HepG2 (cell line): ENCODE measurements around the gene RCOR1. TPM values are rescaled to one million over a fixed set of nuclear protein-coding genes. Genes with fewer than 3 reads are reported as not detected.

Experiments
- CCAR2 ChIP-seq: fragments of 200-400 bp; formaldehyde crosslinking; optimal IDR thresholded peaks from 2 replicates; pipeline ENCODE3; 2018; ENCODE audit warnings: low read depth, mild to moderate bottlenecking, low read length, moderate library complexity
- HMG20A ChIP-seq: IDR thresholded peaks from 2 replicates; pipeline ENCODE4 v1.6.1; 2016; ENCODE audit warnings: borderline replicate concordance
- HMGXB4 ChIP-seq, 2 experiments: sonication (generic) in 1 of 2; formaldehyde crosslinking in 1 of 2; IDR thresholded peaks; 2 replicates each; pipeline versions ENCODE4 v1.4.0 to v1.6.1; 2018 to 2020; ENCODE audit warnings: missing genetic modification reagents in 2 of 2, borderline replicate concordance in 1 of 2, low read depth in 1 of 2, mild to moderate bottlenecking in 1 of 2, missing biosample characterization in 1 of 2
- IKZF1 ChIP-seq: fragments of 450-650 bp; IDR thresholded peaks from 2 replicates; pipeline ENCODE4 v1.7.1; 2016
- KDM5A ChIP-seq: fragments of 200-600 bp; sonication (generic); IDR thresholded peaks from 2 replicates; pipeline ENCODE4 v1.7.0; 2018; ENCODE audit warnings: antibody characterized with exemption, mild to moderate bottlenecking, low read length, borderline replicate concordance
- KLF6 ChIP-seq: IDR thresholded peaks from 2 replicates; pipeline ENCODE4 v1.8.0; 2016; ENCODE audit warnings: missing biosample characterization, missing genetic modification reagents
- MBNL3 ChIP-seq: fragments of 250-450 bp; sonication (Bioruptor Pico); conservative IDR thresholded peaks from 2 replicates; pipeline ENCODE4 v1.8.0; 2022; ENCODE audit warnings: mild to moderate bottlenecking, inconsistent platforms
- NBN ChIP-seq: fragments of 450-650 bp; conservative IDR thresholded peaks from 2 replicates; pipeline ENCODE4 v1.6.1; 2017
- NFKB2 ChIP-seq: sonication (generic); formaldehyde crosslinking; IDR thresholded peaks from 2 replicates; pipeline ENCODE4 v1.4.0; 2020; ENCODE audit warnings: missing genetic modification reagents, borderline replicate concordance
- RXRB ChIP-seq: IDR thresholded peaks from 2 replicates; pipeline ENCODE4 v1.6.1; 2016; ENCODE audit warnings: borderline replicate concordance, missing genetic modification reagents, missing compliant biosample characterization
- SKI ChIP-seq: fragments of 450-650 bp; IDR thresholded peaks from one replicate; pipeline ENCODE4 v1.6.1; 2018; ENCODE audit warnings: mild to moderate bottlenecking; ENCODE audit not compliant: partially characterized antibody
- ZBTB7B ChIP-seq: sonication (generic); formaldehyde crosslinking; IDR thresholded peaks from 2 replicates; pipeline ENCODE4 v1.4.0; 2020; ENCODE audit warnings: missing genetic modification reagents
- ZC3H4 ChIP-seq: sonication (generic); formaldehyde crosslinking; IDR thresholded peaks from 2 replicates; pipeline ENCODE4 v1.4.0; 2020; ENCODE audit warnings: missing genetic modification reagents, borderline replicate concordance
- ZFYVE20 ChIP-seq: sonication (generic); formaldehyde crosslinking; IDR thresholded peaks from 2 replicates; pipeline ENCODE4 v1.8.0; 2023; ENCODE audit warnings: low read depth, mild to moderate bottlenecking, moderate library complexity, missing genetic modification reagents, borderline replicate concordance
- ZGPAT ChIP-seq: IDR thresholded peaks from 2 replicates; pipeline ENCODE4 v1.6.1; 2016; ENCODE audit warnings: mild to moderate bottlenecking
- ZMAT5 ChIP-seq: sonication (generic); formaldehyde crosslinking; IDR thresholded peaks from 2 replicates; pipeline ENCODE4 v1.5.0; 2020; ENCODE audit warnings: mild to moderate bottlenecking, low read depth, missing genetic modification reagents, borderline replicate concordance
- ZMYM2 ChIP-seq: sonication (generic); formaldehyde crosslinking; IDR thresholded peaks from 2 replicates; pipeline ENCODE4 v1.8.0; 2022; ENCODE audit warnings: mild to moderate bottlenecking, missing genetic modification reagents
- ZNF232 ChIP-seq: sonication (generic); formaldehyde crosslinking; IDR thresholded peaks from 2 replicates; pipeline ENCODE4 v1.4.0; 2020; ENCODE audit warnings: missing genetic modification reagents, borderline replicate concordance
- ZNF432 ChIP-seq: sonication (generic); formaldehyde crosslinking; IDR thresholded peaks from 2 replicates; pipeline ENCODE4 v1.5.0; 2020; ENCODE audit warnings: missing genetic modification reagents, mild to moderate bottlenecking, borderline replicate concordance
- ZNF569 ChIP-seq: sonication (generic); formaldehyde crosslinking; IDR thresholded peaks from 2 replicates; pipeline ENCODE4 v1.5.0; 2020; ENCODE audit warnings: mild to moderate bottlenecking, missing genetic modification reagents, moderate library complexity, borderline replicate concordance
- ZNF580 ChIP-seq: IDR thresholded peaks from 2 replicates; pipeline ENCODE4 v1.6.1; 2016; ENCODE audit warnings: low read depth, borderline replicate concordance
- ZNF644 ChIP-seq: IDR thresholded peaks from 2 replicates; pipeline ENCODE4 v1.6.1; 2016; ENCODE audit warnings: low read depth
- ZNF674 ChIP-seq: sonication (generic); formaldehyde crosslinking; IDR thresholded peaks from 2 replicates; pipeline ENCODE4 v1.5.0; 2020; ENCODE audit warnings: low read depth, mild to moderate bottlenecking, missing genetic modification reagents
- ZNF792 ChIP-seq: IDR thresholded peaks from 2 replicates; pipeline ENCODE4 v1.6.1; 2016
- ZNF83 ChIP-seq: sonication (generic); formaldehyde crosslinking; IDR thresholded peaks from 2 replicates; pipeline ENCODE4 v1.4.0; 2020; ENCODE audit warnings: missing genetic modification reagents, mild to moderate bottlenecking, borderline replicate concordance
- polyA plus RNA-seq, 8 experiments: library from polyadenylated mRNA; depleted of rRNA in 3 of 8; stranded (reverse) in 7 of 8; unstranded in 1 of 8; fragments of >200 nt; fragmentation: Illumina TruSeq in 4 of 8; extraction: Trizol in 4 of 8; gene quantifications; 2 replicates each; pipeline versions ENCODE4 v1.2.1 to v1.2.3, GENCODE V29; 2011 to 2016; ENCODE audit warnings: low read depth in 4 of 8, missing spikeins in 1 of 8, mixed read lengths in 1 of 8; ENCODE audit not compliant: insufficient read depth in 1 of 8
- total RNA-seq, 5 experiments: library from RNA; depleted of rRNA; stranded (reverse); fragments of >200 nt; fragmentation: Illumina TruSeq; extraction: Trizol; gene quantifications; 2 replicates each; pipeline ENCODE4 v1.2.3, GENCODE V29; 2016; ENCODE audit warnings: low read depth in 1 of 5

Gene RCOR1
- total and polyA plus RNA-seq, 2 of the 13 experiments (the other 11 are each of a cell fraction or from before 2014, with no cell fraction given), result 10.2 to 11.1 TPM

- TF ChIP-seq ZNF432 (CRISPR knock-in tag) (no peak), ZFYVE20 (CRISPR knock-in tag) (no peak), NFKB2 (CRISPR knock-in tag) (no peak), ZNF232 (CRISPR knock-in tag) (no peak), HMGXB4 (CRISPR knock-in tag; IDR thresholded peaks at IDR 0.05; ENCODE audit: borderline replicate concordance in 1 of 2, low read depth in 1 of 2) (no peak), HMG20A (CRISPR knock-in tag) (peak; percentile 63; the same call in 1 of the 2 replicates), RXRB (CRISPR knock-in tag) (peak; percentile 56), KDM5A (no peak), ZNF674 (no peak), ZNF644 (CRISPR knock-in tag) (0 out of 2 replicates have a peak, but pooled peaks have one; percentile 54), ZMAT5 (CRISPR knock-in tag) (no peak), ZNF83 (CRISPR knock-in tag) (no peak), ZNF792 (CRISPR knock-in tag) (peak; percentile 69; the same call in 1 of the 2 replicates), ZBTB7B (peak; percentile 58; the same call in 1 of the 2 replicates), CCAR2 (peak; percentile 19), SKI (peak; percentile 64), ZNF580 (peak; percentile 70; the same call in 1 of the 2 replicates), KLF6 (CRISPR knock-in tag) (0 out of 2 replicates have a peak, but pooled peaks have one; percentile 35), ZGPAT (CRISPR knock-in tag) (peak; percentile 66; the same call in 1 of the 2 replicates), ZNF569 (CRISPR knock-in tag) (no peak), IKZF1 (no peak), NBN (no peak), ZMYM2 (CRISPR knock-in tag) (peak; percentile 98), MBNL3 (CRISPR knock-in tag) (no peak), ZC3H4 (no peak)
Observed at GRCh38 chr14:102690509-102691286, 98.2 kb downstream of the RCOR1 start (continued).
